Loucy (cell line): ENCODE results near the gene RIMKLA.

Source experiments
- H2AFZ ChIP-seq: fragments of 200-600 bp; sonication (generic); 2 replicates; pipeline ENCODE4 v1.6.0; 2016; ENCODE audit warnings: antibody characterized with exemption, mild to moderate bottlenecking, low read length, moderate library complexity
- H3F3A ChIP-seq: fragments of 200-600 bp; 2 replicates; pipeline ENCODE4 v1.6.0; 2016; ENCODE audit warnings: antibody characterized with exemption, low read depth, mild to moderate bottlenecking
- H3K27me3 ChIP-seq: fragments of 200-600 bp; sonication (generic); 2 replicates; pipeline ENCODE4 v1.6.1; 2014; ENCODE audit warnings: low read length, mild to moderate bottlenecking; ENCODE audit not compliant: insufficient read depth, poor library complexity, severe bottlenecking
- H3K36me3 ChIP-seq: fragments of 200-600 bp; sonication (generic); 2 replicates; pipeline ENCODE4 v1.6.1; 2016; ENCODE audit warnings: low read length; ENCODE audit not compliant: insufficient read depth
- H3K4me1 ChIP-seq: fragments of 200-600 bp; sonication (generic); 2 replicates; pipeline ENCODE4 v1.5.1; 2014; ENCODE audit warnings: low read length, mild to moderate bottlenecking; ENCODE audit not compliant: insufficient read depth, poor library complexity, severe bottlenecking
- H3K4me2 ChIP-seq: fragments of 200-600 bp; sonication (generic); 2 replicates; pipeline ENCODE4 v1.6.0; 2014; ENCODE audit warnings: antibody characterized with exemption, low read length, low read depth, mild to moderate bottlenecking; ENCODE audit not compliant: poor library complexity, severe bottlenecking
- H3K4me3 ChIP-seq: fragments of 200-600 bp; sonication (generic); 2 replicates; pipeline ENCODE4 v1.5.1; 2014; ENCODE audit warnings: low read length, mild to moderate bottlenecking, mixed read lengths; ENCODE audit not compliant: poor library complexity, severe bottlenecking
- H3K79me2 ChIP-seq: fragments of 200-600 bp; sonication (generic); 2 replicates; pipeline ENCODE4 v1.6.1; 2014; ENCODE audit warnings: low read length; ENCODE audit not compliant: insufficient read depth
- H3K9ac ChIP-seq: fragments of 200-600 bp; sonication (generic); 2 replicates; pipeline ENCODE4 v1.6.0; 2014; ENCODE audit warnings: mild to moderate bottlenecking, low read depth, low read length, moderate library complexity; ENCODE audit not compliant: poor library complexity, severe bottlenecking
- H3K9me2 ChIP-seq: fragments of 200-600 bp; sonication (generic); replicated peaks from 2 replicates; pipeline ENCODE4 v1.6.1; 2016; ENCODE audit warnings: low read depth, low read length, mixed read lengths
- H3K9me3 ChIP-seq: fragments of 200-600 bp; sonication (generic); 2 replicates; pipeline ENCODE4 v1.6.1; 2014; ENCODE audit warnings: mild to moderate bottlenecking, antibody characterized with exemption, low read length, low read depth; ENCODE audit not compliant: insufficient read depth
- H4K20me1 ChIP-seq: fragments of 200-600 bp; sonication (generic); 2 replicates; pipeline ENCODE4 v1.6.0; 2014; ENCODE audit warnings: antibody characterized with exemption, low read length, mild to moderate bottlenecking; ENCODE audit not compliant: insufficient read depth, poor library complexity, severe bottlenecking
- EZH2phosphoT487 ChIP-seq: fragments of 200-600 bp; IDR thresholded peaks from 2 replicates; pipeline ENCODE4 v1.6.1; 2018; ENCODE audit warnings: antibody characterized with exemption, mild to moderate bottlenecking, moderate library complexity, borderline replicate concordance
- TF ChIP-seq, protein P1 (sequence below): fragments of 200-600 bp; sonication (generic); conservative IDR thresholded peaks from 2 replicates; pipeline ENCODE4 v1.5.1; 2014; ENCODE audit warnings: mild to moderate bottlenecking, antibody characterized with exemption, low read length

The RIMKLA gene

DNA sequence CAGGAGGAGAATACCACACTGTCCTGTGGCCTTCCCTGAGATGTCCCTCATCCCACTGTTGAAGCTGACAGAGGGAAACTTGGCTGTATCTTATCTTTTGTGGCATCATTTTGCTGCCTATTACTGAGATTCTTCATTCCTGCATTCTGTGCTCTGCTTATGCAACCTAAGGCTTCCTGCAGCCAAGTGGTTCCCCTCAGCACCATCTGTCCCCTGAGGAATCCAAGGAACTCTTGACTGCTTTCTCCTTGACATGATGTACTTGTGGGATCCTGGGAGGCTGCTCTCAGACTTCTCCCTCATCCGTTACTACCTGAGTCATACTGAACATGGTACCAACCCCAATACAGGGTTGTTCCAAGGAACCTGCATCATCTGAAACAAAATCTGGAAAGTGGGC lies 21.1 kb upstream of the RIMKLA start:
- H3K4me2 ChIP-seq: no peak overlapping the region
- H3K9me3 ChIP-seq: no peaks in the 10 kb centered on the region
- H3K27me3 ChIP-seq: no peaks in the 10 kb centered on the region
- no peak overlapping the region for H3K9ac ChIP-seq
- H3K4me3 ChIP-seq: no peak overlapping the region
- H3K36me3 ChIP-seq: no peaks in the 10 kb centered on the region
- no peaks in the 10 kb centered on the region for H3K9me2 ChIP-seq
- no peaks in the 10 kb centered on the region for H4K20me1 ChIP-seq
- H2AFZ ChIP-seq: no peak overlapping the region
- H3K79me2 ChIP-seq: no peaks in the 10 kb centered on the region
- no peaks in the 10 kb centered on the region for H3K4me1 ChIP-seq
- no peak for TF ChIP-seq EZH2phosphoT487
- TF ChIP-seq, protein P1, sequence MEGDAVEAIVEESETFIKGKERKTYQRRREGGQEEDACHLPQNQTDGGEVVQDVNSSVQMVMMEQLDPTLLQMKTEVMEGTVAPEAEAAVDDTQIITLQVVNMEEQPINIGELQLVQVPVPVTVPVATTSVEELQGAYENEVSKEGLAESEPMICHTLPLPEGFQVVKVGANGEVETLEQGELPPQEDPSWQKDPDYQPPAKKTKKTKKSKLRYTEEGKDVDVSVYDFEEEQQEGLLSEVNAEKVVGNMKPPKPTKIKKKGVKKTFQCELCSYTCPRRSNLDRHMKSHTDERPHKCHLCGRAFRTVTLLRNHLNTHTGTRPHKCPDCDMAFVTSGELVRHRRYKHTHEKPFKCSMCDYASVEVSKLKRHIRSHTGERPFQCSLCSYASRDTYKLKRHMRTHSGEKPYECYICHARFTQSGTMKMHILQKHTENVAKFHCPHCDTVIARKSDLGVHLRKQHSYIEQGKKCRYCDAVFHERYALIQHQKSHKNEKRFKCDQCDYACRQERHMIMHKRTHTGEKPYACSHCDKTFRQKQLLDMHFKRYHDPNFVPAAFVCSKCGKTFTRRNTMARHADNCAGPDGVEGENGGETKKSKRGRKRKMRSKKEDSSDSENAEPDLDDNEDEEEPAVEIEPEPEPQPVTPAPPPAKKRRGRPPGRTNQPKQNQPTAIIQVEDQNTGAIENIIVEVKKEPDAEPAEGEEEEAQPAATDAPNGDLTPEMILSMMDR: no peak
- no peaks in the 10 kb centered on the region for H3F3A ChIP-seq

DNA sequence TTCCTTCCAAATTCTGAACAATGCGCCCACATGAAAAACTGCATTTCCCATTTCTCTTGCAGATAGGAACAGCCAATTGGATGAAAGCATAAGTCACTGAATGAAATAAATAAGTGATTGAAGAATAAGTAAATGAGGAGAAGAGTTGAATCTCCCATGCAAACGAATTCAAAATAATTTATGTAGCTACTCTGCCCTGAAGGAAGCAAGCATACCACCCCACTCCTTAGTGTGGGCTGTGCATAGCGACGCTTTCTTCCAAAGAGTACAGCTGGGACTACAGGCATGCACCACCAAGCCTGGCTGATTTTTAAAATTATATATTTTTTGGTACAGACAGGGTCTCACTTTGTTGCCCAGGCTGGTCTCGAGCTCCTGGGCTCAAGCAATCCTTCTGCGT lies 16.5 kb upstream of the RIMKLA start:
- Histone ChIP-seq H2AFZ (no peak overlapping the region), H3F3A (no peaks in the 10 kb centered on the region), H3K4me3 (no peak overlapping the region), H3K36me3 (no peaks in the 10 kb centered on the region), H3K4me1 (no peaks in the 10 kb centered on the region), H3K9me2 (no peaks in the 10 kb centered on the region), H3K79me2 (no peaks in the 10 kb centered on the region), H3K9me3 (no peaks in the 10 kb centered on the region), H4K20me1 (no peaks in the 10 kb centered on the region), H3K27me3 (no peaks in the 10 kb centered on the region), H3K9ac (no peak overlapping the region), H3K4me2 (no peak overlapping the region)
- TF ChIP-seq, protein P1: no peak
- no peak for TF ChIP-seq EZH2phosphoT487

DNA sequence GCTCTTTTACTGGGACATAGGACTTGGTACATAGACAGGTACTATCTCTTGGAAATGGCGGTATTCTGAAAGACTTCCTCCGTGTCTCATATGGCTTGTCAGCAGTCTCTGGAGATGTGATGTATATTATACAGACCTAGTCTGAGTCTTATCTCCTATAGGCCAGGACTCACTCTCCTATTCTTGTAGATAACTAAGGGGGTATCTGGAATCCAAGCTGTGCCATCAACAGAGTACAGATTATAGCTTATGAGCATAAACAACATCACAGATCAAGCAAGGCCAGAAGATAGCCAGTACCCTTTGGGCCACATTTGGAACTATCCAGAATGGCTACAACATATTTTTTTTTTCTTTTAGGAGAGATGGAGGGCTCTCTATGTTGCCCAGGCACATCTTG lies 16.1 kb upstream of the RIMKLA start:
- no peaks in the 10 kb centered on the region for H3K36me3 ChIP-seq
- no peak overlapping the region for H3K4me3 ChIP-seq
- no peak for TF ChIP-seq EZH2phosphoT487
- no peaks in the 10 kb centered on the region for H3K4me1 ChIP-seq
- no peaks in the 10 kb centered on the region for H3K9me3 ChIP-seq
- no peaks in the 10 kb centered on the region for H3K9me2 ChIP-seq
- no peak overlapping the region for H3K9ac ChIP-seq
- no peaks in the 10 kb centered on the region for H3K27me3 ChIP-seq
- H2AFZ ChIP-seq: no peak overlapping the region
- H3K79me2 ChIP-seq: no peaks in the 10 kb centered on the region
- no peaks in the 10 kb centered on the region for H4K20me1 ChIP-seq
- no peaks in the 10 kb centered on the region for H3F3A ChIP-seq
- H3K4me2 ChIP-seq: no peak overlapping the region

DNA sequence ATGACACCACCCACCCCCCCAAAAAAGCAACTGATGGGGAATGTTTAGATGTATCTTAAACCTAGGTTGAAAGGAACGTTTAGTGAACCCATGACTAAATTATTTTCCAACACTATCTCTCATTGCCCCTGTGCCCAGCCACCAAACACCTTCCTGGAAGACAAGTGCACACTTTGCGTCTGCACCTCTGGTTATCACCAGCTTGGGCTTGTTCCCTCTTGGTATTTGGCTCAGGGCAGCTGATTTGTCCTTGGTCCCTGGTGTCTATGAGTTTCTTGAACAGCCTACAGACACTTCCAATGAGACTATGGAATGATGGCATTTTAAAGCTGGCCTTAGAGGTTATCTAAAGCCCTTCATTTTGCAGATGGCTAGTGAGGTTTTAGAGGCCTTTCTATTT lies 15.5 kb upstream of the RIMKLA start:
- Histone ChIP-seq H2AFZ (no peak overlapping the region), H3K9ac (no peak overlapping the region), H3K4me3 (no peak overlapping the region), H3F3A (no peaks in the 10 kb centered on the region), H3K36me3 (no peaks in the 10 kb centered on the region), H3K9me2 (no peaks in the 10 kb centered on the region), H3K27me3 (no peaks in the 10 kb centered on the region), H4K20me1 (no peaks in the 10 kb centered on the region), H3K4me1 (no peaks in the 10 kb centered on the region), H3K9me3 (no peaks in the 10 kb centered on the region), H3K4me2 (no peak overlapping the region), H3K79me2 (no peaks in the 10 kb centered on the region)
- TF ChIP-seq EZH2phosphoT487: no peak
- TF ChIP-seq, protein P1: no peak
